Heart left ventricle (tissue), 13 donors: ENCODE data around the gene KNSTRN.

ENCODE experiments used
- CTCF ChIP-seq, 12 donors: fragments of 200-600 bp; sonication (generic) in 4 of 12; IDR thresholded peaks; one replicate each; pipeline versions ENCODE4 v1.5.0 to v1.8.0; 2018 to 2022; ENCODE audit warnings: antibody characterized with exemption in 12 of 12, mild to moderate bottlenecking in 5 of 12
- POLR2A ChIP-seq, 2 donors: fragments of 450-650 bp; IDR thresholded peaks; one replicate each; pipeline ENCODE4 v1.6.1; 2017; ENCODE audit warnings: antibody characterized with exemption in 2 of 2, mild to moderate bottlenecking in 2 of 2, moderate library complexity in 2 of 2
- donor health status: ischemic (EF 13 %, LVEDD 7.1; RV severe dilation, severe dysfunction).
- donor health status: DM: no; HTN: yes; CAD: no.
- donor health status: DM: no; HTN: no; CAD: no.
- donor health status: ischemic (EF 25% LVEDD 6.9; RV normal size, moderate dysfunction).
- donor health status: ischemic (EF 25% LVEDD 5.7; RV mildly dilated, moderate dysfunction).
- donor health status: ischemic (EF 35%, LVEDD 5.7; RV mildly dilated, moderate dysfunction).
- donor health status: nonischemic (EF 11% LVEDD 7.7; RV severe dilation, severe dysfunction).
- donor health status: DM: yes; HTN: yes; CAD: no.
- donor health status: PGD.
- donor health status: ischemic (EF 29% LVEDD 5.4; RV normal size, mild dysfunction).
- donor health status: nonischemic (EF 23%, LVEDD 6.1; RV moderate dilation, normal function).

GRCh38 chr15:40336744-40337122, 45.8 kb upstream of the KNSTRN start:
- TF ChIP-seq CTCF (IDR thresholded peaks at IDR 0.05) = peak in 1 of 12 donors; percentile 6
- no peak for TF ChIP-seq POLR2A (IDR thresholded peaks at IDR 0.05)
